ENCODE data around the gene DMAC2.
"Not testable (repeated sequence)": the region's sequence is repeated elsewhere in the genome, so short reads cannot be mapped to it uniquely, and the experiment has no call there.

Gene DMAC2

DNA sequence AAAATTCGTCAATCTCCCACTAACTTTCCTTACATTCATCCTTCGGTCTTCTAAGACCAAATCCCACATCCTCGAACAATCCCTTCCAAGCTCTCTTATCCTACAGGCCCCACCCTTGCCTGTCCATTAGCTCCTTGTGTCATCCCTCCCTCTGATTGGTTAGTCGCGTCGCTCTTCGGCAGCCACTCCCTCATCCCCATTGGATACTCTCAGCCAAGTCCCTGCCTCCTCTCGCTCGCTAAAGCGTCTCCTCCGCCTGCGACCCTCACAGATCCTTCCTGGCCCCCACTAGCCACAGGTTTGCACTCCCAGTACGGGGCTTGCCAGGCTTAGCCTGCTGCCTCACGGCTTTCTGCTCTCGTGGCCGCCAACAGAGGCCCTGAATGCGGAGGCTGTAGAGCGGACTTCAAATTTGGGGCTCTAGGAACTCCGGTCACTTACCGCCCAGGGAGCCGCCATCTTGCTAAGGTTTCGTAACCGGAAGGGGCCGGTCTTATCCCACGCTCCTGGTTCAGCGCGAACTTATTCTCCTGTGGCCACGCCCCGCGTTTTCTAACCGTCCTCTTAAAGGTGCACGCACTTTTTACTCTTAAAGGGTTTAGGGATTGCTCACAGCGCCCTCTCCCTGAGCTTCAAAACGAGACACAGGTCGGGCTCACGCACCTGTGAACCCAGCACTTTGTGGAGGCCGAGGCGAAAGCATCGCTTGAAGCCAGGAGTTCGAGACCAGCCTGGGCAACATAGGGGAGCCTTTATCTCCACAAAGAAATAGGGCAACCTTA is at the start of gene DMAC2:
DMAC2 (minus strand) TSS at position 472 of the 782 bp plus-strand sequence; CDS start at position 459, 13 bp downstream.
- in situ Hi-C loops (cut with MboI; ENCODE audit: low sequenced_read_pairs), result no loop called here

- in situ Hi-C loops (cut with MboI; ENCODE audit: low sequenced_read_pairs), result not testable (repeated sequence)
Observed at GRCh38 chr19:41486953-41487352, 47.2 kb upstream of the DMAC2 start.

DNA sequence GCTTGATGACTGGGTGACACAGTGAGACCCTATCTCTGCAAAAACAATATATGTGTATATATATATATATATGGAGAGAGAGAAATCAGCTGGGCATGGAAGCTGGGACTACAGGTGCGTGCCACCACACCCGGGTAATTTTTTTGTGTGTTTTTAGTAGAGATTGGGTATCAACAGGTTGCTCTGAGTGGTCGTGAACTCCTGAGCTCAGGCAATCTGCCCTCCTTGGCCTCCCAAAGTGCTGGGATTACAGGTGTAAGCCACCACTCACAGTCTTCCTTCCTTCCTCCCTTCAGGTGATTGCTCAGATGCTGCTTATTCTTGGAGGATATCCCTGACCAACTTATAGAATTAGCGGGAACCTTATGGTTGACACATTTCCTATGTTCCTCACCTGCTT is 45.1 kb upstream of the DMAC2 start:
- in situ Hi-C loops (cut with MboI; ENCODE audit: low sequenced_read_pairs), result no loop called here

GRCh38 chr19:41480336-41480735 is 40.6 kb upstream of the DMAC2 start:
- in situ Hi-C loops (cut with MboI; ENCODE audit: low sequenced_read_pairs), result no loop called here

GRCh38 chr19:41479757-41480191 is 40.1 kb upstream of the DMAC2 start:
- in situ Hi-C loops (cut with MboI; ENCODE audit: low sequenced_read_pairs), result no loop called here

GRCh38 chr19:41478875-41479756 is 39.4 kb upstream of the DMAC2 start:
- in situ Hi-C loops (cut with MboI; ENCODE audit: low sequenced_read_pairs), result no loop called here

DNA sequence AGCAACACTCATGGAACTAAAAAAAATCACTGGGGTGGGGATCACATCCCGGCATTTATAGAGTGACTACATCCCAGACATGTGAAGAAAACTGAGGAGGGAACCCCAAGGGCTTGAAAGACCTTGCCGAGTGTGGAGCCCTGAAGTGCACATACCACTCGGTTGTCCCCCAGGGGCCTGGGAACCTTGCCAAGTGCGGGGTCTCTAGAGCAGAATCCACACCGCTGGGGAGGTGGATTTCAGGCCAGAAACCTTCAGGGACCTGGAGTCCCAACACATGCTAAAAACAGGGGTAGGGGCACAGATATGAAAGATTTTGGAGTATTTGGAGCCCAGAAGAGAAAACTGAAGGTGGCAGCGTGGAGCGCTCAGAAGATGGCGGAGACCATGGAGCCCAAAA is 38.5 kb upstream of the DMAC2 start:
- in situ Hi-C loops (cut with MboI; ENCODE audit: low sequenced_read_pairs), result no loop called here

DNA sequence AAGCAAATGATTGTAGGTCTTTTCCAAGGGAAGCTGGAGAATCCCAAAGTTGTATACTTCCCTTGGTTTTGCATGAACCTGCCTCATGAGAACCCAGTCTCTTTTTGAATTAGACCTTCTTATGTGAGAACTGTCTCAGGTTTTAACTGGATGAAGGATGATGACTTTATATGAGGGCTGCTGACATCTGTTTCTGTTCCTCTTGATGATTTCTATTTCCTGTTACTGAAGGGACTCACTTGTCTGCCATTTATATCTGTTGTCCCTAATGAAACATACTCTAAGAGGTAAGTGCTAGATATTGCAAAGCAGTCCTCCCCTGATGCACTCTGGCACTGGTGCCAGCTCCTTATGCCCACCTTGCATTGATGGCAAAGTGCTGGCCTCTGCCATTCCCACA is 36.9 kb upstream of the DMAC2 start:
- in situ Hi-C loops (cut with MboI; ENCODE audit: low sequenced_read_pairs), result no loop called here

DNA sequence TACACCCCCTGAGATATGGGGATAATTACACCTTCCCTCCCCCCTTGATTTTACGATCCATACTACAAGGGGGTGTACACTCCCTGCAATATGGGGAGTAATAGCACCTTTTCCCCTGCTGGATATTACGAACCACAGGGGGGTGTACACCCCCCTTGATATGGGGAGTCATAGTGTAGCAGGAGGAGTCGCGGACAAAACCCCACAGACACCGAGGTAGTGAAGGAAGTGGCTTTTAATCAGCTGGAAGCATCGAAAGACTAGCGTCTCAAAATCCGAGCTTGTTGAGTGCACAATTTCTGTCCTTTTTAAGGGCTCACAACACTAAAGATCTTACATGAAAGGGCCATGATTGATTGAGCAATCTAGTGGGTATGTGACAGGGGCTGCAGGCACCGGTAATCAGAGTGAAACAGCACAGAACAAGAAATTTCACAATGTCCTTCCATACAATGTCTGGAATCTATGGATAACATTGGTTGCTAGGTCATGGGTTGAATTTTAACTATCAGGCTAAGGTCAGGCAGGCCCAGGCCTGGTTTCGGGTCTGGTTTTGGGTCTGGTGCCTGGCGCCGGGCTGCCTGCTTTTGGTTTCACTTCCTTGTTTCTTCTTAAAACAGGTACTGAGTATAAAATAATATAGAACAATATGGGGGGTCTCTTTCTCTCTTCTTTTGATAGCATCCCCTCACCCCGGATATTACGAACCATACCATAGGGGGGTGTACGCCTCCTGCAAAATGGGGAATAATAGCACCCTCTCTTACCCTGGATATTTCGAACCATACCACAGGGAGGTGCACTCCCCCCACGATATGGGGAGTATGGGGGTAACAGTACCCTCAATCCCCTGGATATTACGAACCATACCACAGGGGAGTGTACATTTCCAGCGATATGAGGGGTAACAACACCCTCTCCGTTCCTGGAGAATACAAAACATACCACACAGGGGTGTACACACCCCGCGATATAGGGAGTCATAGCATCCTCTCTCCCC is 23.8 kb upstream of the DMAC2 start:
- in situ Hi-C loops (cut with MboI; ENCODE audit: low sequenced_read_pairs), result not testable (repeated sequence)

DNA sequence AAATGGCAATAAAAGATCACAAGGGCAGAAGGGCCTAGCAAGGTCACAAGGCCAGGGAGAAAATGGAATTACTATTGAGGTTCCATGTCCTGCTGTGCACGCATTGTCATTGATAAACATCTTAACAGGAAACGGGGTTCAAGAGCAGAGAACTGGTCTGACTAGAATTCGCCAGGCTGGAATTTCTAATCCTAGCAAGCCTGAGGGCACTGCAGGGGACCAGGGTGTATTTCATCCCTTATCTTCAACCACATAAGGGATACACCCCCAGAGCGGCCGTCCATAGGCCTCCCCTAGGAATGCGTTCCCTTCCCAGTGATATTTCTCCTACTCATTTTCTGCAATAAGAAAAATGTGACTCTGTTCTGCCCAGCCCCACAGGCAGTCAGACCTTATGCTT is 22.8 kb upstream of the DMAC2 start:
- in situ Hi-C loops (cut with MboI; ENCODE audit: low sequenced_read_pairs), result no loop called here

GRCh38 chr19:41457241-41457640 is 17.5 kb upstream of the DMAC2 start:
- in situ Hi-C loops (cut with MboI; ENCODE audit: low sequenced_read_pairs), result no loop called here

DNA sequence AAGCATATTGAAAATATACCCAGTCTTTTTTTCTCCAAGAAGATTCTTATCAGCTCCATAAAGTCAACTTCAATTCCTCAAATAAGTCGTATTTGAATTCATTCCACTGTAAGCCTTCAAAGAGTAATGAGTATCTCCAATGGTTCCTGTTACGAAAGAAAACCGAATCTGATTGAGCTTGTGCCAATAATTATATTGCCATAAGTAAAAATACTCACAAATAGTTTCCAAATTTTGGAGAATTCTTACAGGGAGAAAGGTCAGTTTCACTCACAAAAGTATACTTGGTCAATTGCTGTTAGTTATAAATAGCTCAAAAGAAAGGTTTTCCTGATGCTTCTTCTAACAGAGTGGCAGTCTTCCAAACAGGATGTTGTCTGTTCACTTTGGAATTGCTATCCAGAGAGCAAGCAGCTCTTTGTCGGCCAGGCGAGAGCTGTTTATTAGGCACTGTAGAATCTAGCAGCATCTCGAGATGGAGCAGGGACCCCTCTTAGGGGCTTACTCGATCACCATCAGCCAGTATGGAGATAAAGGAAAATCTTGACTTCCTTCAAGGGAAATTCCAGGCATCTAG is 16.7 kb upstream of the DMAC2 start:
- in situ Hi-C loops (cut with MboI; ENCODE audit: low sequenced_read_pairs), result no loop called here

- in situ Hi-C loops (cut with MboI; ENCODE audit: low sequenced_read_pairs), result no loop called here
Observed at GRCh38 chr19:41455936-41456335, 16.2 kb upstream of the DMAC2 start.

GRCh38 chr19:41452584-41453275 is 13.0 kb upstream of the DMAC2 start:
- in situ Hi-C loops (cut with MboI; ENCODE audit: low sequenced_read_pairs), result no loop called here

DNA sequence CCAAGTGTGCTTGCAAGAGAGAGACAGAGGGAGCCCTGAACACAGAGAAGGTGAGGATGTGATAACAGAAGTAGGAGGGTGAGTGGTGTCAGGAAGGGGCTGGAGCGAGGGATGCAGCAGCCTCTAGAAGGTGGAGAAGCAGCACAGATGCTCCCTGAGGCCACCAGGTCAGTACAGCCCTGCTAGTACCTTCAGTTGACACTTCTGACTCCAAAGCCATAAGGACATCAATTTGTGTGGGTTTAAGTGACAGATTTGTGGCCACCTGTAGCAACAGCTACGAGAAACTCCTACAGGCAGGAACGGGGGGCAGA is 10.1 kb upstream of the DMAC2 start:
- in situ Hi-C loops (cut with MboI; ENCODE audit: low sequenced_read_pairs), result no loop called here

GRCh38 chr19:41449079-41449864 is 9.6 kb upstream of the DMAC2 start:
- in situ Hi-C loops (cut with MboI; ENCODE audit: low sequenced_read_pairs), result no loop called here

DNA sequence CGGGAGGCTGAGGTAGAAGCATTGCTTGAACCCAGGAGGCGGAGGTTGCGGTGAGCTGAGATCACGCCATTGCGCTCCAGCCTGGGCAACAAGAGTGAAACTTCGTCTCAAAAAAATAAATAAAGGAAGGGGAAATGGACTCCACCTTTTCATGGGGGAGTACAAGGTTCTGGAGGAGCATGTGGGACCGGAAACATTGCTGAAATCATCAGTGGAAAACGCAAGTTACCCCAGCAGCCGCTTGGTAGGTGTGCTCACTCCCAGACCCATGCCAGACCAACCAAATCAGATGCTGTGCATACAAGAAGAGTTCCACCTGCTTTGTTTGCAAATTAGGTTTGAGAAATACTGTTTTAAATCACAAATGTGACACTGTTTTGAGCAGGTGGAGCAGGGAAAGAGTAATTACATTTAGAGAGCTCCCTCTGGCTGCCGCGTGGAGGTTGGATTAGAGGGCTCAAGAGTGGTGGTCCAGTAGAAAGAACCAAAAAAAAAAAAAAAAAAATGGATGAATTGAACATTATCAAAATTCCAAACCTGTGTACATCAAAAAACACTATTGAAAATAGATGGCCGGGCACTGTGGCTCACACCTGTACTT is 8.1 kb upstream of the DMAC2 start:
- in situ Hi-C loops (cut with MboI; ENCODE audit: low sequenced_read_pairs), result no loop called here

- in situ Hi-C loops (cut with MboI; ENCODE audit: low sequenced_read_pairs), result no loop called here
Observed at GRCh38 chr19:41445575-41445974, 5.9 kb upstream of the DMAC2 start.

All from HL-60/S4 treated with phorbol 12-myristate 13-acetate at 8.2 ng/mL for 4 days and 3 days (cell line).